GM12878 (cell line): Measurements from ENCODE around the gene RNF223. TPM values are rescaled to one million over a fixed set of nuclear protein-coding genes. Genes with fewer than 3 reads are reported as not detected.

ENCODE experiments used
- ATAC-seq: fragments of 200-7000 bp; cut with Tn5 transposase; 3 replicates; pipeline ENCODE4 v1.9.1; 2020; ENCODE audit warnings: mild to moderate bottlenecking, moderate library complexity
- BruUV-seq: library from RNA; stranded (reverse); fragments of 400-500 nt; replicated peaks from 2 replicates; lab custom pipeline; 2021; lab: Mats Ljungman, UMichigan
- CTCF ChIA-PET: fragments of 300-600 bp; sonication (Branson Sonifier 250); formaldehyde crosslinking; extraction: SDS; loops from one replicate; lab custom pipeline; 2021; ENCODE audit warnings: inconsistent platforms; lab: Yijun Ruan, JAX
- POLR2A ChIA-PET: fragments of 350-600 bp; formaldehyde crosslinking; extraction: SDS; loops from one replicate; lab custom pipeline; 2021; ENCODE audit warnings: inconsistent platforms; lab: Charles Lee
- RAD21 ChIA-PET: fragments of 300-600 bp; sonication (Branson Sonifier 250); formaldehyde crosslinking; loops from one replicate; lab custom pipeline; 2023; ENCODE audit warnings: antibody characterized with exemption; ENCODE audit not compliant: unreplicated experiment; lab: Charles Lee
- SMC1A ChIA-PET: fragments of 300-600 bp; sonication (Branson Sonifier 250); formaldehyde crosslinking; loops from one replicate; lab custom pipeline; 2023; ENCODE audit not compliant: unreplicated experiment, uncharacterized antibody; lab: Charles Lee
- DNase-seq: peaks from one replicate; pipeline ENCODE4 v3.0.0-alpha.2; 2011; ENCODE audit warnings: low read depth, low spot score
- FAIRE-seq: peaks from 3 replicates; lab custom pipeline; 2011; peaks lifted over from hg19 to GRCh38; lab: Jason Lieb, UNC
- H2AFZ ChIP-seq: 2 replicates; pipeline ENCODE4 v1.6.0; 2011; ENCODE audit warnings: low read depth, low read length, control low read depth; ENCODE audit not compliant: control insufficient read depth
- H3K27ac ChIP-seq: 2 replicates; pipeline ENCODE4 v1.5.1; 2011; ENCODE audit warnings: control low read depth; ENCODE audit not compliant: control insufficient read depth, insufficient read depth
- H3K27me3 ChIP-seq, 2 experiments: replicated peaks in 1 of 2; 2 replicates each; pipeline versions ENCODE4 v1.6.0 to v1.6.1; 2011; ENCODE audit warnings: low read length in 1 of 2; ENCODE audit not compliant: control insufficient read depth in 2 of 2, insufficient read depth in 2 of 2
- H3K36me3 ChIP-seq, 2 experiments: 2 replicates each; pipeline ENCODE4 v1.5.1; 2011; ENCODE audit warnings: low read length in 1 of 2; ENCODE audit not compliant: control insufficient read depth in 2 of 2, insufficient read depth in 2 of 2
- H3K4me1 ChIP-seq: 2 replicates; pipeline ENCODE4 v1.6.1; 2011; ENCODE audit warnings: mild to moderate bottlenecking, low read length, moderate library complexity, mixed read lengths; ENCODE audit not compliant: control insufficient read depth, insufficient read depth
- H3K4me2 ChIP-seq: 2 replicates; pipeline ENCODE4 v1.6.0; 2011; ENCODE audit warnings: control low read depth; ENCODE audit not compliant: control insufficient read depth, insufficient read depth
- H3K4me3 ChIP-seq: fragments of 200-600 bp; sonication (generic); 2 replicates; pipeline ENCODE4 v1.5.1; 2016
- H3K79me2 ChIP-seq: 2 replicates; pipeline ENCODE4 v1.6.0; 2011; ENCODE audit warnings: low read length; ENCODE audit not compliant: control insufficient read depth, insufficient read depth
- H3K9ac ChIP-seq: 2 replicates; pipeline ENCODE4 v1.8.0; 2011; ENCODE audit warnings: low read length, control low read depth, mixed read lengths; ENCODE audit not compliant: control insufficient read depth, insufficient read depth
- H3K9me3 ChIP-seq: replicated peaks from 3 replicates; pipeline ENCODE4 v1.5.1; 2011; ENCODE audit warnings: mild to moderate bottlenecking, low read length; ENCODE audit not compliant: control insufficient read depth, insufficient read depth
- H4K20me1 ChIP-seq: 2 replicates; pipeline ENCODE4 v1.6.0; 2011; ENCODE audit not compliant: control insufficient read depth, insufficient read depth
- IKZF1 ChIP-seq: fragments of 450-650 bp; conservative IDR thresholded peaks from 2 replicates; pipeline ENCODE4 v1.6.1; 2017; ENCODE audit warnings: antibody characterized with exemption, mild to moderate bottlenecking
- NKRF ChIP-seq: fragments of 450-650 bp; conservative IDR thresholded peaks from 2 replicates; pipeline ENCODE4 v1.6.1; 2017; ENCODE audit warnings: mild to moderate bottlenecking, moderate library complexity
- PRDM15 ChIP-seq: fragments of 450-650 bp; formaldehyde crosslinking; IDR thresholded peaks from 2 replicates; pipeline ENCODE4 v1.4.0; 2020; ENCODE audit warnings: mild to moderate bottlenecking, moderate library complexity
- USF2 ChIP-seq: IDR thresholded peaks from 2 replicates; pipeline ENCODE4 v1.6.1; 2011; ENCODE audit warnings: low read depth, low read length, improper control_type of control experiment, borderline replicate concordance
- YBX1 ChIP-seq: fragments of 450-650 bp; IDR thresholded peaks from 2 replicates; pipeline ENCODE4 v1.6.1; 2016; ENCODE audit warnings: antibody characterized with exemption
- ZBED1 ChIP-seq: IDR thresholded peaks from 2 replicates; pipeline ENCODE4 v1.6.1; 2016; ENCODE audit warnings: borderline replicate concordance
- WGBS: methylation state at CpG from one replicate; pipeline ENCODE4 v1.1.6; 2016; ENCODE audit warnings: low lambda C conversion rate; ENCODE audit not compliant: insufficient replicate concordance, insufficient coverage; ENCODE audit errors: missing lambda C conversion rate; 5-methylcytosine and 5-hydroxymethylcytosine counted together
- in situ Hi-C: fragments of 300-500 bp; cut with MboI; formaldehyde crosslinking; loops from 9 replicates; pipeline ENCODE4 v1.14.3; 2018; ENCODE audit warnings: mixed read lengths
- intact Hi-C: fragments of 100-400 bp; cut with micrococcal nuclease; formaldehyde crosslinking; loops from one replicate; pipeline ENCODE4 v1.14.2; 2022; ENCODE audit not compliant: unreplicated experiment
- polyA plus RNA-seq, 11 experiments: library from polyadenylated mRNA; depleted of rRNA in 4 of 11; unstranded in 6 of 11; stranded (reverse) in 5 of 11; fragments of >200 nt; fragmentation: Nextera tagmentation in 4 of 11; fragmentation: Illumina TruSeq in 1 of 11; extraction: Ambion mirVana in 4 of 11; extraction: Trizol in 1 of 11; gene quantifications; 1 replicate in 1 of 11; 2 replicates in 10 of 11; pipeline versions ENCODE4 v1.2.1 to v1.2.3, GENCODE V29; 2011 to 2016; ENCODE audit warnings: inconsistent platforms in 2 of 11, missing spikeins in 2 of 11, low read depth in 1 of 11
- total RNA-seq, 4 experiments: library from RNA; depleted of rRNA in 3 of 4; stranded (reverse); fragments of >200 nt in 3 of 4; fragmentation: Illumina TruSeq in 1 of 4; extraction: Trizol in 1 of 4; gene quantifications; 2 replicates each; pipeline versions ENCODE4 v1.2.1 to v1.2.3, GENCODE V29; 2013 to 2021

RNF223 gene
- total and polyA plus RNA-seq, 10 of the 15 experiments (the other 5 are each of a cell fraction or from before 2014, with no cell fraction given): 0.06 TPM; not detected in 9

DNA sequence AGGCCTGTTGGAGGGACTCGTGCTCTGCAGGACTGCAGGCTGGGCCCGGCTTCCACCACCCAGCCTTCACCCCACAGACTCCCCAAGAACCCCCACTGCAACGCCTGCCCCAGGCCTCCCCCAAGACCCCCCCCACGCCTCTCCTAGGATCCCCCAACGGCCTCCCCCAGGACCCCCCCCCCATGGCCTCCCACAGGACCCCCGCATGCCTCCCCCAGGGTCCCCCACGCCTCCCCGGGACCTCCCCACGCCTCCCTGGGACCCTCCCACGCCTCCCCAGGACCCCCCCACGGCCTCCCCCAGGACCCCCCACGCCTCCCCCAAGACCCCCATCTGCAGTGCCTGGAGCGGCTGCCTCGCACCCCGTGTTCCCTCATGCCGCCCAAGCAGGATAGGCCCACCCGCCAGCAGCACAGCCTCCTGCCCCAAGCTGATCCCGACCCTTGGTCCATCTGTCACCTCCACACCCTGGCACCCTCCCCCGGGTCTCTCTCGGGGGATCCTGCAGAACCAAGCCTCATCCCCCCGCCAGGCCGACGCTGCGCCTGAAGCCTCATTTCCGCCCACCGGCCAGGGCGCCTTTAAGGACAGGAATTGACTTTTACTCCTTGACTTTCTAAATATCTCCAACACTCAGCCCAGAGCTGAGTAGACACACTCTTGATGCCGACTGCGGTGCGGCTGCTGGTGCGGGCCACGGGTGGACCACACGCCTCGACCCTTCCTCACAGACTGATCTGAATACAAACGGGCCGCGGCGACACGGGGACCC lies 14.1 kb upstream of the RNF223 start:
- BruUV-seq: no TSS peak
- ATAC-seq: no peak
- WGBS: 87% methylated on average over 28 of the region's 39 CpGs
- Histone ChIP-seq H3K9me3 (no peaks in the 10 kb centered on the region), H3K4me3 (no peak overlapping the region), H3K9ac (no peak overlapping the region), H3K79me2 (no peaks in the 10 kb centered on the region), H2AFZ (no peak overlapping the region), H3K27me3 (no peaks in the 10 kb centered on the region), H3K27ac (no peak overlapping the region), H3K4me2 (no peak overlapping the region), H3K4me1 (peaks cover 7% of the 10 kb centered on the region; the same call in 1 of the 2 replicates), H3K36me3 (no peaks in the 10 kb centered on the region), H4K20me1 (no peaks in the 10 kb centered on the region)
- ChIA-PET POLR2A (no interaction called here), CTCF (no interaction called here), SMC1A (no interaction called here), RAD21 (no interaction called here)
- no peak for FAIRE-seq
- in situ Hi-C loops: no loop called here
- intact Hi-C loops: no loop called here
- no peak for DNase-seq
- no peak for TF ChIP-seq USF2

DNA sequence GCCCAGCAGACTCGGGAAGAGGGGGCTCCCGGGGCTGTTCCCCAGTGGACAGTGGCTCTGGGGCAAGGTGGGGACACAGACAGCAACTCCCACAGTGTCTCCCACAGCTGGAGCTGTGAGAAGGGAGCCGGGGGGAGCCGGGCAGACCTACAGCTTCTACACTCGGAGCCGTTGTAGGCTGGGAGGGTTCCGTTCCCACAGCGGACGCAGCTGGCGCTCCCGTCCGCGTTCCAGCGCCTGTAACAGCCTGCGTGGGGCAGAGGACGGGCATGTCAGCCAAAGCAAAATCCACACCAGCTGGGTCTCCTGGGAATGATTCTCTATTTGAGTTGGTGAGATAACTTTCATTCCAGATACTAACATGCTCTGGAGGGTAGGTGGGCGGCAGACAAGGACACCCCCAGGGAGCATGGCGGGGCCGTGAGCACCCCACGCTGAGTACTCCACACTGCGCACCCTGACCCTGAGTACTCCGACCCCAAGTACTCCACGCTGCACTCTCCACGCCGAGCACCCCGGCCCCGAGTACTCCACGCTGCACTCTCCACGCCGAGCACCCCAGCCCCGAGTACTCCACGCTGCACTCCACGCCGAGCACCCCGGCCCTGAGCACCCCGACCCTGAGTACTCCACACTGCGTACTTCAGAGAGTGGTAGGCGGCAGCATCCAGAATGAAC lies 13.4 kb upstream of the RNF223 start:
- no peak overlapping the region for H3K27ac ChIP-seq
- POLR2A ChIA-PET: no interaction called here
- SMC1A ChIA-PET: no interaction called here
- H3K79me2 ChIP-seq: no peaks in the 10 kb centered on the region
- WGBS: 87% methylated on average over 34 of the region's 38 CpGs
- intact Hi-C loops (no loop called here), in situ Hi-C loops (no loop called here)
- no peak for DNase-seq
- H4K20me1 ChIP-seq: no peaks in the 10 kb centered on the region
- H3K4me1 ChIP-seq: peaks cover under 1% of the 10 kb centered on the region; the same call in 1 of the 2 replicates
- no peaks in the 10 kb centered on the region for H3K27me3 ChIP-seq
- no peak for FAIRE-seq
- H3K4me2 ChIP-seq: no peak overlapping the region
- H3K4me3 ChIP-seq: no peak overlapping the region
- no peak overlapping the region for H2AFZ ChIP-seq
- RAD21 ChIA-PET: no interaction called here
- BruUV-seq: no TSS peak
- no peaks in the 10 kb centered on the region for H3K36me3 ChIP-seq
- H3K9me3 ChIP-seq: no peaks in the 10 kb centered on the region
- ATAC-seq: no peak
- CTCF ChIA-PET: no interaction called here
- no peak overlapping the region for H3K9ac ChIP-seq
- TF ChIP-seq NKRF: no peak
- no peak for TF ChIP-seq PRDM15 (CRISPR knock-in tag)
- no peak for TF ChIP-seq YBX1
- no peak for TF ChIP-seq ZBED1
- no peak for TF ChIP-seq IKZF1
